K562 (cell line): Measurements from ENCODE around the gene DTNBP1. TPM values are rescaled to one million over a fixed set of nuclear protein-coding genes. Genes with fewer than 3 reads are reported as not detected.

Experiments used
- ATAC-seq: fragments of 200-7000 bp; cut with Tn5 transposase; 3 replicates; pipeline ENCODE4 v1.9.1; 2020; ENCODE audit warnings: moderate library complexity
- BruUV-seq: library from RNA; stranded (reverse); fragments of 400-500 nt; replicated peaks from 2 replicates; lab custom pipeline; 2021; lab: Mats Ljungman, UMichigan
- CTCF ChIA-PET: fragments of 300-600 bp; formaldehyde crosslinking; extraction: SDS; loops from one replicate; lab custom pipeline; 2021; ENCODE audit warnings: low intra/inter-chr PET ratio; lab: Yijun Ruan, JAX
- POLR2A ChIA-PET: fragments of 300-600, 350-650 bp; sonication (Branson Sonifier 250); formaldehyde crosslinking; extraction: SDS; loops from one replicate; lab custom pipeline; 2021; ENCODE audit warnings: antibody characterized with exemption, inconsistent platforms; lab: Yijun Ruan, JAX
- DNase-seq, 4 experiments: peaks; one replicate each; pipeline versions ENCODE4 v3.0.0 to v3.0.0-alpha.2; 2011 to 2018; ENCODE audit warnings: low spot score in 3 of 4, mixed read lengths in 3 of 4; ENCODE audit errors: extremely low read depth in 1 of 4
- FAIRE-seq: peaks from 2 replicates; lab custom pipeline; 2011; peaks lifted over from hg19 to GRCh38; lab: Jason Lieb, UNC
- H2AFZ ChIP-seq: 2 replicates; pipeline ENCODE4 v1.6.0; 2011; ENCODE audit warnings: low read depth, low read length, control low read depth, inconsistent platforms
- H3K27ac ChIP-seq: fragments of 200-600 bp; 3 replicates; pipeline ENCODE4 v1.8.0; 2011; ENCODE audit warnings: low read depth, mild to moderate bottlenecking, control low read depth, inconsistent platforms, low read length, moderate library complexity, mixed read lengths; ENCODE audit errors: extremely low read depth
- H3K27me3 ChIP-seq, 2 experiments: fragments of 300-600 bp in 1 of 2; 2 replicates in 1 of 2; 3 replicates in 1 of 2; pipeline versions ENCODE4 v1.6.0 to v1.8.0; 2011; ENCODE audit warnings: inconsistent platforms in 2 of 2, low read length in 2 of 2, mild to moderate bottlenecking in 1 of 2, mixed read lengths in 1 of 2, moderate library complexity in 1 of 2; ENCODE audit not compliant: control insufficient read depth in 2 of 2, insufficient read depth in 2 of 2
- H3K36me3 ChIP-seq: fragments of 300-600 bp; 3 replicates; pipeline ENCODE4 v1.8.0; 2011; ENCODE audit warnings: mild to moderate bottlenecking, low read length, inconsistent platforms; ENCODE audit not compliant: control insufficient read depth, insufficient read depth
- H3K4me1 ChIP-seq, 2 experiments: fragments of 200-600 bp in 1 of 2; replicated peaks in 1 of 2; 2 replicates in 1 of 2; 3 replicates in 1 of 2; pipeline versions ENCODE4 v1.5.1 to v1.8.0; 2011; ENCODE audit warnings: inconsistent platforms in 2 of 2, low read length in 2 of 2, mild to moderate bottlenecking in 1 of 2, mixed read lengths in 1 of 2, moderate library complexity in 1 of 2; ENCODE audit not compliant: control insufficient read depth in 2 of 2, insufficient read depth in 2 of 2
- H3K4me2 ChIP-seq: 2 replicates; pipeline ENCODE4 v1.6.1; 2011; ENCODE audit warnings: low read length, control low read depth, inconsistent platforms, mixed read lengths; ENCODE audit not compliant: insufficient read depth
- H3K4me3 ChIP-seq: fragments of 200-600 bp; sonication (generic), shearing (Covaris generic); 2 replicates; pipeline ENCODE4 v1.5.1; 2016; ENCODE audit warnings: control low read depth, inconsistent platforms
- H3K79me2 ChIP-seq: fragments of 200-600 bp; 3 replicates; pipeline ENCODE4 v1.8.0; 2011; ENCODE audit warnings: low read length, inconsistent platforms; ENCODE audit not compliant: control insufficient read depth, insufficient read depth
- H3K9ac ChIP-seq, 2 experiments: 2 replicates each; pipeline versions ENCODE4 v1.6.0 to v1.6.1; 2011; ENCODE audit warnings: low read depth in 2 of 2, low read length in 2 of 2, control low read depth in 1 of 2, inconsistent platforms in 1 of 2, mild to moderate bottlenecking in 1 of 2, mixed read lengths in 1 of 2; ENCODE audit not compliant: insufficient read depth in 1 of 2
- H3K9me1 ChIP-seq: one replicate; pipeline ENCODE4 v1.6.0; 2011; ENCODE audit warnings: inconsistent platforms, mild to moderate bottlenecking, low read length, moderate library complexity; ENCODE audit not compliant: control insufficient read depth, insufficient read depth
- H3K9me3 ChIP-seq: replicated peaks from 2 replicates; pipeline ENCODE4 v1.5.1; 2011; ENCODE audit warnings: low read depth, low read length, inconsistent platforms; ENCODE audit not compliant: control insufficient read depth, insufficient read depth
- H4K20me1 ChIP-seq: replicated peaks from 2 replicates; pipeline ENCODE4 v1.6.1; 2011; ENCODE audit warnings: low read length, inconsistent platforms, mixed read lengths; ENCODE audit not compliant: control insufficient read depth, insufficient read depth
- EP300 ChIP-seq: IDR thresholded peaks from 2 replicates; pipeline ENCODE4 v1.6.1; 2012; ENCODE audit warnings: low read length, improper control_type of control experiment
- L3MBTL2 ChIP-seq: fragments of 450-650 bp; IDR thresholded peaks from 2 replicates; pipeline ENCODE4 v1.6.1; 2016; ENCODE audit warnings: mild to moderate bottlenecking, moderate library complexity
- NCOA2 ChIP-seq, 2 experiments: fragments of 450-650 bp; IDR thresholded peaks; 2 replicates each; pipeline ENCODE4 v1.6.1; 2018; ENCODE audit warnings: mild to moderate bottlenecking in 2 of 2, moderate library complexity in 1 of 2; ENCODE audit not compliant: partially characterized antibody in 2 of 2
- POLR2H ChIP-seq: IDR thresholded peaks from 2 replicates; pipeline ENCODE4 v1.6.1; 2016; ENCODE audit warnings: missing genetic modification characterization, low read depth, mild to moderate bottlenecking, control low read depth, missing compliant biosample characterization, moderate library complexity
- SPI1 ChIP-seq: IDR thresholded peaks from 2 replicates; pipeline ENCODE4 v1.6.1; 2011; ENCODE audit warnings: low read depth, low read length, control low read depth, borderline replicate concordance
- WGBS: fragments of 100-300 bp; shearing (Covaris generic); methylation state at CpG from one replicate; pipeline ENCODE4 v1.1.6; 2016; ENCODE audit warnings: low coverage, mixed read lengths; ENCODE audit not compliant: insufficient coverage; ENCODE audit errors: missing lambda C conversion rate; 5-methylcytosine and 5-hydroxymethylcytosine counted together
- in situ Hi-C: fragments of 300-500 bp; cut with MboI; formaldehyde crosslinking; loops from 4 replicates; pipeline ENCODE4 v1.15.0; 2018; ENCODE audit warnings: inconsistent platforms, mixed read lengths
- intact Hi-C: fragments of 100-400 bp; cut with micrococcal nuclease; formaldehyde crosslinking; loops from 2 replicates; pipeline ENCODE4 v1.14.2; 2022
- polyA plus RNA-seq, 8 experiments: library from polyadenylated mRNA; depleted of rRNA in 4 of 8; stranded (reverse) in 5 of 8; unstranded in 3 of 8; fragments of >200 nt; fragmentation: Nextera tagmentation in 2 of 8; fragmentation: Illumina TruSeq in 1 of 8; extraction: Ambion mirVana in 2 of 8; extraction: Trizol in 1 of 8; gene quantifications; 2 replicates each; pipeline versions ENCODE4 v1.2.1 to v1.2.3, GENCODE V29; 2011 to 2014; ENCODE audit warnings: inconsistent platforms in 1 of 8, missing spikeins in 1 of 8
- total RNA-seq, 7 experiments: library from RNA; depleted of rRNA in 6 of 7; stranded (reverse); fragments of >200 nt in 6 of 7; fragmentation: Illumina TruSeq in 2 of 7; extraction: Trizol in 2 of 7; gene quantifications; 2 replicates each; pipeline versions ENCODE4 v1.2.1 to v1.2.3, GENCODE V29; 2011 to 2021; ENCODE audit warnings: low replicate concordance in 1 of 7
- TF ChIP-seq, protein P1 (sequence below): sonication (generic); formaldehyde crosslinking; IDR thresholded peaks from 2 replicates; pipeline ENCODE4 v1.8.1; 2023; ENCODE audit warnings: mild to moderate bottlenecking, missing genetic modification reagents
- TF ChIP-seq, protein P2 (sequence below): fragments of 450-650 bp; formaldehyde crosslinking; IDR thresholded peaks from 2 replicates; pipeline ENCODE4 v1.4.0; 2022; ENCODE audit warnings: missing genetic modification characterization

Gene DTNBP1
- total and polyA plus RNA-seq, 9 of the 15 experiments (the other 6 are each of a cell fraction or from before 2014, with no cell fraction given), result 16.7 to 54.5 (median 21.4) TPM

DNA sequence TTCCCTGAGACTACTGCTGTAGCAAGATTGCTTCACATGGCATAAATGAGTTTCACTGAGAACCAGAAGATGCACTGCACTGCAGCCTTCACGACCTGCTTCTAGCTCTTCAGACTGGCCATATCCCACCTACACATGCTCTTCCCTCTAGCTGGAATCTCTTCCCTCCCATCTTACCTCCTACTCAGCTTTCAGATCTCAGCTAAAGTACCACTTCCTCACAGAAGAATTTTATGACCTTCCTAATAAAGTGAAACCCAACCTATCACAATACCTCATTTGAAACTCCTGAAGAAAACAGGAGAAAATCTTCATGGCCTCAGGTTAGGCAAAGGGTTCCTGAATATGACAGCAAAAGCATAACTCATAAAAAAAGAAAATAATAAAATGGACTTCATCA lies 99.9 kb downstream of the DTNBP1 start:
- in situ Hi-C loops, result no loop called here
- no peak for FAIRE-seq

More for the DNA sequence above, 99.9 kb downstream of the DTNBP1 start:
- DNase-seq, result no peak
- H4K20me1 ChIP-seq, result no peaks in the 10 kb centered on the region
- BruUV-seq, result no TSS peak
- POLR2A ChIA-PET, result interaction anchor here (1.8 kb wide), 1 partner anchor 9 kb away, joined by 6 read pairs; no protein-coding TSS in a partner anchor
- no peaks in the 10 kb centered on the region for H3K27me3 ChIP-seq
- CTCF ChIA-PET, result no interaction called here
- peaks cover 0 to 3% of the 10 kb centered on the region in 2 experiments; a peak in 2 of 5 replicates for H3K4me1 ChIP-seq
- peaks cover 8% of the 10 kb centered on the region; the same call in 1 of the 3 replicates for H3K36me3 ChIP-seq
- no peak for ATAC-seq
- H3K9me3 ChIP-seq, result no peaks in the 10 kb centered on the region
- H3K4me3 ChIP-seq, result no peak overlapping the region
- no peak overlapping the region for H3K4me2 ChIP-seq
- H3K9me1 ChIP-seq, result no peaks in the 10 kb centered on the region
- intact Hi-C loops, result no loop called here
- no peak overlapping the region for H2AFZ ChIP-seq
- WGBS, result 30% methylated on average over 1 of the region's 1 CpG
- H3K9ac ChIP-seq, result 0 out of 4 replicates have a peak overlapping the region, but pooled peaks of 1 of the 2 experiments have one; percentile 15
- TF ChIP-seq, protein P1, sequence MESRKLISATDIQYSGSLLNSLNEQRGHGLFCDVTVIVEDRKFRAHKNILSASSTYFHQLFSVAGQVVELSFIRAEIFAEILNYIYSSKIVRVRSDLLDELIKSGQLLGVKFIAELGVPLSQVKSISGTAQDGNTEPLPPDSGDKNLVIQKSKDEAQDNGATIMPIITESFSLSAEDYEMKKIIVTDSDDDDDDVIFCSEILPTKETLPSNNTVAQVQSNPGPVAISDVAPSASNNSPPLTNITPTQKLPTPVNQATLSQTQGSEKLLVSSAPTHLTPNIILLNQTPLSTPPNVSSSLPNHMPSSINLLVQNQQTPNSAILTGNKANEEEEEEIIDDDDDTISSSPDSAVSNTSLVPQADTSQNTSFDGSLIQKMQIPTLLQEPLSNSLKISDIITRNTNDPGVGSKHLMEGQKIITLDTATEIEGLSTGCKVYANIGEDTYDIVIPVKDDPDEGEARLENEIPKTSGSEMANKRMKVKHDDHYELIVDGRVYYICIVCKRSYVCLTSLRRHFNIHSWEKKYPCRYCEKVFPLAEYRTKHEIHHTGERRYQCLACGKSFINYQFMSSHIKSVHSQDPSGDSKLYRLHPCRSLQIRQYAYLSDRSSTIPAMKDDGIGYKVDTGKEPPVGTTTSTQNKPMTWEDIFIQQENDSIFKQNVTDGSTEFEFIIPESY (CRISPR knock-in tag), result no peak
- TF ChIP-seq POLR2H (tag), result no peak
- TF ChIP-seq, protein P2, sequence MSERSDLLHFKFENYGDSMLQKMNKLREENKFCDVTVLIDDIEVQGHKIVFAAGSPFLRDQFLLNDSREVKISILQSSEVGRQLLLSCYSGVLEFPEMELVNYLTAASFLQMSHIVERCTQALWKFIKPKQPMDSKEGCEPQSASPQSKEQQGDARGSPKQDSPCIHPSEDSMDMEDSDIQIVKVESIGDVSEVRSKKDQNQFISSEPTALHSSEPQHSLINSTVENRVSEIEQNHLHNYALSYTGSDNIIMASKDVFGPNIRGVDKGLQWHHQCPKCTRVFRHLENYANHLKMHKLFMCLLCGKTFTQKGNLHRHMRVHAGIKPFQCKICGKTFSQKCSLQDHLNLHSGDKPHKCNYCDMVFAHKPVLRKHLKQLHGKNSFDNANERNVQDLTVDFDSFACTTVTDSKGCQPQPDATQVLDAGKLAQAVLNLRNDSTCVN (CRISPR knock-in tag), result 0 out of 2 replicates have a peak, but pooled peaks have one; percentile 49
- TF ChIP-seq SPI1, result peak; percentile 6; the same call in 1 of the 2 replicates
- no peak for TF ChIP-seq EP300
- no peak for TF ChIP-seq L3MBTL2
- no peak for TF ChIP-seq NCOA2 (IDR thresholded peaks at IDR 0.05; ENCODE audit: partially characterized antibody in 2 of 2)
- H3K79me2 ChIP-seq, result peaks cover 11% of the 10 kb centered on the region
- H3K27ac ChIP-seq, result no peak overlapping the region
